Fibroblast of peridontal ligament (primary cell): ENCODE data around the gene HMCES.

Experiments used
- DNase-seq: peaks from one replicate; pipeline ENCODE4 v3.0.0-alpha.2; 2010; ENCODE audit errors: extremely low read depth

The HMCES gene, protein sequence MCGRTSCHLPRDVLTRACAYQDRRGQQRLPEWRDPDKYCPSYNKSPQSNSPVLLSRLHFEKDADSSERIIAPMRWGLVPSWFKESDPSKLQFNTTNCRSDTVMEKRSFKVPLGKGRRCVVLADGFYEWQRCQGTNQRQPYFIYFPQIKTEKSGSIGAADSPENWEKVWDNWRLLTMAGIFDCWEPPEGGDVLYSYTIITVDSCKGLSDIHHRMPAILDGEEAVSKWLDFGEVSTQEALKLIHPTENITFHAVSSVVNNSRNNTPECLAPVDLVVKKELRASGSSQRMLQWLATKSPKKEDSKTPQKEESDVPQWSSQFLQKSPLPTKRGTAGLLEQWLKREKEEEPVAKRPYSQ

GRCh38 chr3:129278439-129278965 is at the start of gene HMCES:
TSS of gene HMCES (plus strand) at chr3:129278870. CDS start at chr3:129279733, 863 bp downstream.
- peak; percentile 72 for DNase-seq

- DNase-seq, result peak; percentile 56
Measured at GRCh38 chr3:129228891-129229585, 49.6 kb upstream of the HMCES start.

- DNase-seq, result peak; percentile 80
Measured at GRCh38 chr3:129230311-129231019, 48.2 kb upstream of the HMCES start.

DNA sequence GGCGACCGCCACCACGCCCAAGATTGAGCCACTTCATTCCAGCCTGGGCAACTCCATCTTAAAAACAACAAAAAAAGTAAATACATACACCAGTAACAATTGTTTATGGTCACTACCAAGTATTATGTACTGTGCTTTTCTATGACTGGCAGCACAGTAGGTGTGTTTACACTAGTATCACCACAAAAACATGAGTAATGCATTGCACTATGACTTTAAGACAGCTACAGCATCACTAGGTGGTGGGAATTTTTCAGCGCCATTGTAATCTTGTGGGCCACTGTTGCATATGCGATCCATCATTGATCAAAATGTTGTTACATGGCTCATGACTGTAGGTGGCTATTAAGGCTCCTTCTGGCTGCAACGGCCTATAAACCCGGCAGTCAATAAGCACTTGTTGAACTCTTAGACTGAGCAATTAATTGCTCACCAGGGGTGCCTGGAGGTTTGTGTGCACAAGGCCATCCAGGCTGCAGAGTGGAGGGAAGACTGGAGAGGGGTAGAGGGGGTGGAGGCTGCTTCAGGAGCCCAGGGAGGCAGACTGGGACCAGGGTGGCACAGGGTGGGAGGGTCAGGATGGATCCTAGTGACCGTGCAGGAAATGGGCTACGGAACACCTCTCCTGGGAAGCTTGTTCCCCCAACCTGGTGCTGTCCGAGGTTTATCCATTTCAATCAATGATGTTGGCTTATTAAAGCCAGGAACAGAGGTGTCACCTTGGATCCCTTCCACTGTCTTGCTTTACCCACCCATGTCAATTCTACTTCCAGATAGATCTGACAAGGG is 47.1 kb upstream of the HMCES start:
- DNase-seq, result no peak

DNA sequence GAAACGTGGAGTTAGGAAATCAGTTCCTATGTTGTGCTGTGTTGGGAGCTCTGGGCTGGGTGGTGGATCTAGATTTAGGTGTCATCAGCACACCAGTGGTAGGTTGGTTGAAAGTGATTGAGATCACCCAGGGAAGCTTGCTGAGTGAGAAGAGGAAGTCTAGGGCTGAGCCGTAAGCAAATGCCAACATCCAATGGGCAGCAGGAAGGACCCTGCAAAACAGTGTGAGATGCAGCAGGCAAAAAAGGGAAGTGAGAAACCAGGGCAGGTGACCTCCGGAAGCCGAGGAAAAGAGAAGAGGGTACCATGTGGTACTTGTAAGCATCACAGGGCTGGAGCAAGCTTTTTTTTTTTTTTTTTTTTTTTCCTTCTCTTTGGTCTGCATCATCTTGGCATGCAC is 45.1 kb upstream of the HMCES start:
- no peak for DNase-seq

DNA sequence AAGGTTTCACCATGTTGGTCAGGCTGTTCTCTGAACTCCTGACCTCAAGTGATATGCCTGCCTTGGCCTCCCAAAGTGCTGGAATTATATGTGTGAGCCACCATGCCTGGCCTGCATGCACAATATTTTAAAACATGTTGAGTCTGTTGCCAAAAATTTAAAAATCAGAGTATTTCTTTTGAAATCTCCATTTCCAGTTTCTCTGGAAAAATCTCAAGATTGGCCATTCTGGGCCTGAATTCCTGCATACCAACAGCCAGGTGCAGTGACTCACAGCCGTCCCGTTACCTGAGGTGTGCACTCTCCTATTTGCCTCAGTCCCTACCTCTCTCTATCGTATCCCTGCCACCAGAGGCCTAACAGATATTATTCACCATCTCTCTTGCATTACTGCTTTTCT is 44.2 kb upstream of the HMCES start:
- no peak for DNase-seq

DNA sequence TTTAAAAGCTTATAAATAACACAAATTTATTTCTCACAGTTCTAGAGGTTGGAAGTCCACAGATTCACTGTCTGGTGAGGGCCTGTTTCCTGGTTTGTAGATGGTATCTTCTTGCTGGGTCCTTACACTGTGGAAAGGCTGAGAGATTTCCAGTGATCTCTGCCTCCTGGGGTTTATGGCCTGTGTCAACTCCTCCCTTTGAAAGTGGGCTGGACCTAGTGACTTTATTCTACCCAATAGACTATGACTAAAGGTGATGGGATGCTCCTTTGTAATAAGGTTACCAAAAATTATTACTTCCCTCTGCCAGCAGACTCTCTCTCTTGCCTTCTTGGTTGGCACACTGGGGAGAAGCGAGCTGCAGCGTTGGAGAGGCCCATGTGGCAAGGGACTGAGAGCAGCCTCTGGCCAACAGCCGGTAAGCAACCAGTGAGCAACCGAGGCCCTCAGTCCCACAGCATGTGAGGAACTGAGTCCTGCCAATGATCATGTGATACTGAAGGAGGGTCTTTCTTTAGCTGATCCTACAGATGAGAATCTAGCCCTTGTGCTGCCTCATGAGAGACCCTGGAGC is 43.2 kb upstream of the HMCES start:
- no peak for DNase-seq

- peak; percentile 80 for DNase-seq
Measured at GRCh38 chr3:129238945-129239705, 39.5 kb upstream of the HMCES start.

DNA sequence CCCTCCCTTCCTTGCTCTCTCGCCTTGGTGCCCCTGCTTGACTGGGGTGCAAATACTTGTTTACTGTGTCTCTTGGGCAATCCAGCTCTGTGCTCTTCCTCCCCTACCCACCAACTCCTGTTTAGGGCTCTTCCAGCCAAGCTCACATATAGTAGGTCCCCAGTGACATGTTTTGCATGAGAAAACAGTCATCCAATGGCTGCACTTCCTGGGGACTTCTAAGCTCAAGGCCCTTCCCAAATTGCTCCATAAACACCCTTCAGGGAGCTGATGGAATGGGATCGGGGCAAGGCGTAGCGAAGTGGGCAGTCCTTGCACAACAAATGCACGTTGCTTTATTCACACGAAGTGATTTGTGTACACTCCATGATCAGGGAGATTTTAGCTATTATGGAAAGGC is 38.7 kb upstream of the HMCES start:
- DNase-seq, result no peak

DNA sequence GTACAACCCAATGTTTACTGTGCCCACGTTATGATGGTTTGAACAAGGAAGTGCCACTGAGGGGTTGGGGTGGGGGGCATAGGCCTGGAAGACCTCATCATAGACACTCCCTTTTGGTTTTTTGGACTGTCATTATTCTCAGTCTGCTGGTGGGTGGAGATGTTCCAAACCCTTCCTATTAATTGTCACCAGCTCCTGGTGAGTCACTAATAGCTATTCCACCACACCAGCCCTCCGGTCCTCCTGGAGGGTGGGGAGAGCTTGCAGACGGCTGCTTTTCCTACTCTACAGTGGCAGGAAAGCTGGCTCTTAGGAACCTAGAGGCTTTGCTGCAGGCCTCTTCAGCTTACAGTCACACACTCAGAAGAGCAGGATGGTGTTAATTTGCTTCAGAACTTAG is 38.2 kb upstream of the HMCES start:
- DNase-seq, result no peak

- DNase-seq, result no peak
Measured at GRCh38 chr3:129245141-129245540, 33.5 kb upstream of the HMCES start.

- DNase-seq, result peak; percentile 94
Measured at GRCh38 chr3:129245641-129246306, 32.9 kb upstream of the HMCES start.

DNA sequence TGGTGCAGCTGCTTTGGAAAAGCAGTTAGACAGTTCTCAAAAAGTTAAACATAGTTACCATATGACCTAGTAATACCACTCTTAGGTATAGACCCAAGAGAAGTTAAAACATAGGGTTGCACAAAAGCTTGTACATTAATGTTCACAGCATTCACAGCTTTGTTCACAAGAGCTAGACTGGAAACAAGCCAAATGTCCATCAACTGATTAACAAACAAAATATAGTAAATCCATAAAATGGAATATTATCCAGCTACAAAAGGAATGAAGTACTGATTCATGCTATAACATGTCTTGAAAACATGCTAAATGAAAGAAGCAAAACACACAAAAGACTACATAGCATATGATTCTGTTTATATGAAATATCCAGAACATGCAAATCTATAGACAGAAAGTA is 32.0 kb upstream of the HMCES start:
- no peak for DNase-seq

GRCh38 chr3:129248286-129248979 is 30.2 kb upstream of the HMCES start:
- no peak for DNase-seq

- DNase-seq, result peak; percentile 90
Measured at GRCh38 chr3:129249284-129250065, 29.2 kb upstream of the HMCES start, which contains the start of gene COPG1. TSS of gene COPG1 (plus strand) at chr3:129249606. CDS start at chr3:129249710, 104 bp downstream.

GRCh38 chr3:129252748-129253147 is 25.9 kb upstream of the HMCES start:
- DNase-seq, result no peak

DNA sequence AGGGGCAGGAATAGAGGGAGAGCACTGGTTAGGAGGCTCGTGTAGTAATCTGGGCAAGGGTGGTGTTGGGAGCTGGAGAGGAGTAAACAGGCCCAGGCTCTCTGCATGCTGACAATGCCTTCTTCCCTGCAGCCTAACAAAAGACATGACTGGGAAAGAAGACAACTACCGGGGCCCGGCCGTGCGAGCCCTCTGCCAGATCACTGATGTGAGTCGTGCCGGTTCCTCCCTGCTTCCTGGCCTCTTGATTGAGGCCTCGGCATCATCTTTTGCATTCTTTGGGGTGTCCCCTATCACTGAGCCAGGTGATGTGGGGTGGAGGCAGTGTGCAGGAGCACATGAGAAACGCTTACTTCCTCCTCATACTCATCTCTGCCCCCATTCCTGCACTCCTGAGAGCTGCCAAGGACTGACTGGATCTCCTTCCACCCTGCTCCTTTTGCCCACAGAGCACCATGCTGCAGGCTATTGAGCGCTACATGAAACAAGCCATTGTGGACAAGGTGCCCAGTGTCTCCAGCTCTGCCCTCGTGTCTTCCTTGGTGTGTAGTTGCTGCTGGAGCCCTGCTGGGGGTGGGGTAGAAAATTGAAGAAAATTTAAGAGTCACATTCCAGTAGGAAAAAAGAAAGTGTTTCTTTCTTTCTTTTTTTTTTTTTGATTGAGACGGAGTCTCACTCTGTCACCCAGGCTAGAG is 24.0 kb upstream of the HMCES start:
- DNase-seq, result no peak

DNA sequence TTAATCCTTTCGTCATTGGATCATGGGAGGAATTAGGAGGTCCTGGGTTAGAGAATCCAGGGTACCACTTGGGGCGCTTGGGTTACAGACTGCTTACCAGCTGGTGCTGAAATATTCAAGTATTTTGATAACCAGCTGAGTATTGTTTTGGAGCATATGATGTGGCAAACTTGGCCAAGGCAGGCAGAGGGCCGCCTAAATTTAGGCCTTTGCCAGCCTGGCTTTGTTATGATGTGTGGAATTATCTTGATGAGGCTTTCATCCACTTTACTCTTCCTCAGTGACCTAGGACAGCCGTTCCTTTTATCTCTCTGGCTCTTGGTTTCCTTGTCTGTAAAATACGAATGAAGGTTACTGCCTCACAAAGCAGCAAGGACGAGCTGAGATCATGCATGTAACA is 22.4 kb upstream of the HMCES start:
- no peak for DNase-seq
